H1 (cell line): Measurements from ENCODE around the gene DBP. TPM values are rescaled to one million over a fixed set of nuclear protein-coding genes. Genes with fewer than 3 reads are reported as not detected.

ENCODE experiments used
- CTCF ChIA-PET: fragments of 300-600 bp; sonication (Branson Sonifier 250); formaldehyde crosslinking; loops from one replicate; lab custom pipeline; 2021; ENCODE audit not compliant: partially characterized antibody; lab: Charles Lee
- POLR2A ChIA-PET: fragments of 300-600 bp; sonication (Branson Sonifier 250); formaldehyde crosslinking; loops from one replicate; lab custom pipeline; 2021; ENCODE audit warnings: inconsistent platforms; ENCODE audit not compliant: partially characterized antibody; lab: Charles Lee
- DNase-seq, 2 experiments: peaks; one replicate each; pipeline versions ENCODE4 v3.0.0 to v3.0.0-alpha.2; 2010 to 2022; ENCODE audit warnings: low spot score in 2 of 2, low read depth in 1 of 2, mixed read lengths in 1 of 2
- FAIRE-seq: peaks from 2 replicates; lab custom pipeline; 2011; peaks lifted over from hg19 to GRCh38; lab: Jason Lieb, UNC
- H2AFZ ChIP-seq: 2 replicates; pipeline ENCODE4 v1.8.1; 2012; ENCODE audit warnings: low read length, inconsistent platforms
- H2AK5ac ChIP-seq: 2 replicates; pipeline ENCODE4 v1.6.1; 2013; ENCODE audit warnings: low read depth, low read length
- H2BK120ac ChIP-seq: replicated peaks from 2 replicates; pipeline ENCODE3; 2013; ENCODE audit warnings: low read depth, low read length, inconsistent platforms
- H2BK12ac ChIP-seq: 2 replicates; pipeline ENCODE4 v1.6.1; 2013; ENCODE audit warnings: low read depth, low read length
- H2BK15ac ChIP-seq: 2 replicates; pipeline ENCODE4 v1.6.1; 2013; ENCODE audit warnings: low read length
- H2BK20ac ChIP-seq: 2 replicates; pipeline ENCODE4 v1.6.1; 2013; ENCODE audit warnings: low read length
- H2BK5ac ChIP-seq: 2 replicates; pipeline ENCODE4 v1.6.1; 2013; ENCODE audit warnings: low read depth, low read length
- H3K14ac ChIP-seq: 2 replicates; pipeline ENCODE4 v1.6.1; 2013; ENCODE audit warnings: inconsistent platforms; ENCODE audit not compliant: insufficient read length
- H3K18ac ChIP-seq: 2 replicates; pipeline ENCODE4 v1.6.1; 2013; ENCODE audit warnings: low read length; ENCODE audit errors: extremely low read depth
- H3K23ac ChIP-seq: 2 replicates; pipeline ENCODE4 v1.6.1; 2013; ENCODE audit warnings: inconsistent platforms; ENCODE audit not compliant: insufficient read length
- H3K23me2 ChIP-seq: 2 replicates; pipeline ENCODE4 v1.6.1; 2013; ENCODE audit warnings: low read depth, low read length
- H3K27ac ChIP-seq: 2 replicates; pipeline ENCODE4 v1.6.1; 2011; ENCODE audit warnings: low read depth, low read length, inconsistent platforms
- H3K27me3 ChIP-seq, 4 experiments: replicated peaks in 1 of 4; 1 replicate in 1 of 4; 2 replicates in 3 of 4; pipeline versions ENCODE4 v1.6.1 to v1.8.1; 2011 to 2013; ENCODE audit warnings: low read length in 3 of 4, mild to moderate bottlenecking in 3 of 4, inconsistent platforms in 2 of 4, mixed read lengths in 2 of 4, moderate library complexity in 1 of 4; ENCODE audit not compliant: control insufficient read depth in 3 of 4, insufficient read depth in 3 of 4; ENCODE audit errors: extremely low read depth in 1 of 4
- H3K36me3 ChIP-seq, 4 experiments: 2 replicates each; pipeline versions ENCODE4 v1.6.1 to v1.8.1; 2011 to 2013; ENCODE audit warnings: mild to moderate bottlenecking in 4 of 4, low read length in 3 of 4, moderate library complexity in 2 of 4, control low read depth in 1 of 4, inconsistent platforms in 1 of 4; ENCODE audit not compliant: insufficient read depth in 4 of 4, control insufficient read depth in 2 of 4
- H3K4ac ChIP-seq: replicated peaks from 2 replicates; pipeline ENCODE3; 2013; ENCODE audit warnings: low read length, low read depth, mixed read lengths, inconsistent platforms; ENCODE audit not compliant: insufficient read length
- H3K4me1 ChIP-seq, 4 experiments: replicated peaks in 1 of 4; 1 replicate in 1 of 4; 2 replicates in 3 of 4; pipeline versions ENCODE4 v1.6.1 to v1.8.1; 2011 to 2013; ENCODE audit warnings: low read length in 3 of 4, inconsistent platforms in 2 of 4, mixed read lengths in 1 of 4; ENCODE audit not compliant: insufficient read depth in 4 of 4, control insufficient read depth in 3 of 4
- H3K4me2 ChIP-seq, 2 experiments: 2 replicates each; pipeline versions ENCODE4 v1.6.1 to v1.8.1; 2011 to 2013; ENCODE audit warnings: low read depth in 2 of 2, low read length in 2 of 2, control low read depth in 1 of 2, inconsistent platforms in 1 of 2, mild to moderate bottlenecking in 1 of 2; ENCODE audit not compliant: insufficient read depth in 1 of 2
- H3K4me3 ChIP-seq, 4 experiments: fragments of 200-600, 300-600 bp in 1 of 4; sonication (generic), shearing (Covaris generic), sonication (Bioruptor Twin) in 1 of 4; 2 replicates each; pipeline versions ENCODE4 v1.5.1 to v1.8.1; 2011 to 2016; ENCODE audit warnings: low read length in 4 of 4, low read depth in 3 of 4, control low read depth in 2 of 4, inconsistent platforms in 2 of 4, mild to moderate bottlenecking in 2 of 4, mixed read lengths in 1 of 4, moderate library complexity in 1 of 4; ENCODE audit not compliant: insufficient read depth in 2 of 4; ENCODE audit errors: extremely low read depth in 1 of 4
- H3K56ac ChIP-seq: replicated peaks from 2 replicates; pipeline ENCODE3; 2013; ENCODE audit warnings: low read depth, mild to moderate bottlenecking, mixed read lengths, low read length, inconsistent platforms; ENCODE audit not compliant: insufficient read length
- H3K79me1 ChIP-seq: 2 replicates; pipeline ENCODE4 v1.6.1; 2013; ENCODE audit warnings: low read depth, low read length, control low read depth
- H3K79me2 ChIP-seq, 2 experiments: 2 replicates each; pipeline versions ENCODE4 v1.6.1 to v1.8.1; 2012 to 2013; ENCODE audit warnings: low read length in 2 of 2, mild to moderate bottlenecking in 2 of 2, inconsistent platforms in 1 of 2; ENCODE audit not compliant: insufficient read depth in 2 of 2, control insufficient read depth in 1 of 2
- H3K9ac ChIP-seq, 4 experiments: replicated peaks in 1 of 4; 1 replicate in 1 of 4; 2 replicates in 3 of 4; pipeline versions ENCODE4 v1.6.1 to v1.8.1; 2011 to 2013; ENCODE audit warnings: low read depth in 3 of 4, low read length in 3 of 4, control low read depth in 2 of 4, mild to moderate bottlenecking in 2 of 4, moderate library complexity in 2 of 4, inconsistent platforms in 1 of 4; ENCODE audit errors: extremely low read depth in 1 of 4
- H3K9me3 ChIP-seq, 2 experiments: 2 replicates each; pipeline versions ENCODE4 v1.6.1 to v1.8.1; 2012 to 2013; ENCODE audit warnings: mild to moderate bottlenecking in 2 of 2, moderate library complexity in 2 of 2, control low read depth in 1 of 2, inconsistent platforms in 1 of 2, low read depth in 1 of 2, low read length in 1 of 2, mixed read lengths in 1 of 2; ENCODE audit not compliant: insufficient read depth in 2 of 2
- H4K20me1 ChIP-seq, 2 experiments: replicated peaks in 1 of 2; 2 replicates each; pipeline versions ENCODE3 to v1.8.1; 2011 to 2013; ENCODE audit warnings: inconsistent platforms in 2 of 2, low read length in 2 of 2, mild to moderate bottlenecking in 1 of 2; ENCODE audit not compliant: insufficient read depth in 2 of 2, control insufficient read depth in 1 of 2
- H4K5ac ChIP-seq: 2 replicates; pipeline ENCODE4 v1.6.1; 2013; ENCODE audit warnings: low read length, low read depth, mixed read lengths, inconsistent platforms; ENCODE audit not compliant: insufficient read length
- H4K8ac ChIP-seq: 2 replicates; pipeline ENCODE4 v1.8.0; 2013; ENCODE audit warnings: mild to moderate bottlenecking, moderate library complexity, low read length, inconsistent platforms; ENCODE audit not compliant: insufficient read depth; ENCODE audit errors: extremely low read depth
- H4K91ac ChIP-seq: replicated peaks from 2 replicates; pipeline ENCODE3; 2013; ENCODE audit warnings: low read length, mixed read lengths, inconsistent platforms; ENCODE audit not compliant: insufficient read length
- RAD21 ChIP-seq, 2 experiments: IDR thresholded peaks in 1 of 2; conservative IDR thresholded peaks in 1 of 2; 2 replicates each; pipeline ENCODE4 v1.6.1; 2011; ENCODE audit warnings: low read depth in 2 of 2, low read length in 2 of 2, improper control_type of control experiment in 1 of 2, inconsistent platforms in 1 of 2, mild to moderate bottlenecking in 1 of 2, moderate library complexity in 1 of 2
- WGBS, 2 experiments: shearing (Covaris generic) in 1 of 2; methylation state at CpG; one replicate each; pipeline versions ENCODE4 v1.1.6 to v1.1.7; 2013 to 2015; ENCODE audit warnings: low lambda C conversion rate in 2 of 2, mixed read lengths in 2 of 2, inconsistent platforms in 1 of 2, low coverage in 1 of 2, missing lambda C conversion rate in 1 of 2; ENCODE audit not compliant: insufficient replicate concordance in 2 of 2, insufficient coverage in 1 of 2, insufficient read length in 1 of 2; ENCODE audit errors: extremely low coverage in 1 of 2, missing lambda C conversion rate in 1 of 2; 5-methylcytosine and 5-hydroxymethylcytosine counted together
- polyA plus RNA-seq, 7 experiments: library from polyadenylated mRNA; depleted of rRNA in 3 of 7; stranded (reverse) in 5 of 7; unstranded in 2 of 7; fragments of >200 nt in 5 of 7; fragments of 200-250 nt in 2 of 7; gene quantifications; 1 replicate in 5 of 7; 2 replicates in 1 of 7; 4 replicates in 1 of 7; pipeline versions ENCODE4 v1.2.1 to v1.2.3, GENCODE V29; 2011 to 2013; ENCODE audit warnings: missing spikeins in 2 of 7, mixed read lengths in 2 of 7
- total RNA-seq: library from RNA; stranded (reverse); fragmentation: NEBNext Ultra II Directional; extraction: Animal tissue kit (Norgen Biotek cat#: 25700); gene quantifications from 2 replicates; pipeline ENCODE4 v1.2.1, GENCODE V29; 2021

Gene DBP
- total and polyA plus RNA-seq, 2 of the 8 experiments (the other 6 are each of a cell fraction or from before 2014, with no cell fraction given), result 7.5 to 8.3 TPM

DNA sequence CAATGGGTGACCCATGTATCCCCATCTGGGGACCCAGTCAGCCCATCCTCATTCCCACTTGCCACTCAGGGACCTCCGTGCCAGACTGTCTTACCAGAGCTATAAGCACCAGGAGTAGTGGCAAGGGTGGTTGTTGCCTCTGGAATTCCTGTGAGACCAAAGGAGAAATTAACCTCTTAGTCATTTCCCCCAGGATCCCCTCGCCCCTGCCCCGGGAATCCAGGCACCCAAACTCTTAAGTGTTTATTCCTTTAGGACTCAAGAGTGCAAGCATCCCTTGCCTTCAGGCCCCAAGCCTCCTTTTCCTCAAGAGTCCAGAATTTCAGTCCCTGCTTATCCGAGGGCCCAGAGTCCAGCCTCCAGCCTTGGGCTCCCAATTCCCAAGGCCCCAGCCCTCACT is 26.5 kb upstream of the DBP start:
- H3K4me3 ChIP-seq, result no peak overlapping the region
- H3K4me1 ChIP-seq, result 0 out of 7 replicates have a peak, but pooled peaks cover 0 to 3% (median 0%) of the 10 kb centered on the region in 4 experiments
- no peak for DNase-seq
- no peak overlapping the region for H2BK120ac ChIP-seq
- H2BK12ac ChIP-seq, result no peak overlapping the region
- H4K8ac ChIP-seq, result no peak overlapping the region
- H3K79me1 ChIP-seq, result no peaks in the 10 kb centered on the region
- no peak for FAIRE-seq
- H4K5ac ChIP-seq, result no peak overlapping the region
- H3K4ac ChIP-seq, result no peak overlapping the region
- CTCF ChIA-PET, result interaction anchor here (0.8 to 5.4 kb wide), 5 partner anchors 8 to 324 kb away, joined by 3 to 32 read pairs (median 3); no protein-coding TSS in a partner anchor
- no peaks in the 10 kb centered on the region for H4K20me1 ChIP-seq
- H3K36me3 ChIP-seq, result no peaks in the 10 kb centered on the region
- no peak overlapping the region for H2BK5ac ChIP-seq
- H3K23me2 ChIP-seq, result peaks cover under 1% of the 10 kb centered on the region; the same call in 1 of the 2 replicates
- no peak overlapping the region for H3K14ac ChIP-seq
- TF ChIP-seq RAD21 (IDR thresholded peaks at IDR 0.05 in 1 of 2, conservative IDR thresholded peaks at IDR 0.05 in 1 of 2; ENCODE audit: low read depth in 2 of 2, low read length in 2 of 2), result no peak
- TF ChIP-seq, all 59 proteins: peak for 0
- Histone ChIP-seq H3K9me3 (no peaks in the 10 kb centered on the region; a peak in 2 of 4 replicates), H2BK15ac (no peak overlapping the region), H3K4me2 (no peak overlapping the region), H3K9ac (no peak overlapping the region), H3K18ac (no peak overlapping the region), H3K27me3 (no peaks in the 10 kb centered on the region; a peak in 1 of 7 replicates), H2BK20ac (no peak overlapping the region), H2AK5ac (no peak overlapping the region), H3K79me2 (no peaks in the 10 kb centered on the region; a peak in 1 of 4 replicates), H3K27ac (no peak overlapping the region), H4K91ac (no peak overlapping the region), H3K56ac (no peak overlapping the region), H3K23ac (no peak overlapping the region), H2AFZ (no peak overlapping the region)
- POLR2A ChIA-PET, result interaction anchor here (1.6 to 2.2 kb wide), 3 partner anchors 11 to 49 kb away, joined by 4 to 5 read pairs (median 4); partner anchors contain the start of gene FAM83E
- 90% methylated on average over 4 of the region's 4 CpGs; no CpG with 5 or more reads in 1 of the 2 experiments for WGBS, 2 experiments
